ENCODE measurements around the gene THOP1.

DNA sequence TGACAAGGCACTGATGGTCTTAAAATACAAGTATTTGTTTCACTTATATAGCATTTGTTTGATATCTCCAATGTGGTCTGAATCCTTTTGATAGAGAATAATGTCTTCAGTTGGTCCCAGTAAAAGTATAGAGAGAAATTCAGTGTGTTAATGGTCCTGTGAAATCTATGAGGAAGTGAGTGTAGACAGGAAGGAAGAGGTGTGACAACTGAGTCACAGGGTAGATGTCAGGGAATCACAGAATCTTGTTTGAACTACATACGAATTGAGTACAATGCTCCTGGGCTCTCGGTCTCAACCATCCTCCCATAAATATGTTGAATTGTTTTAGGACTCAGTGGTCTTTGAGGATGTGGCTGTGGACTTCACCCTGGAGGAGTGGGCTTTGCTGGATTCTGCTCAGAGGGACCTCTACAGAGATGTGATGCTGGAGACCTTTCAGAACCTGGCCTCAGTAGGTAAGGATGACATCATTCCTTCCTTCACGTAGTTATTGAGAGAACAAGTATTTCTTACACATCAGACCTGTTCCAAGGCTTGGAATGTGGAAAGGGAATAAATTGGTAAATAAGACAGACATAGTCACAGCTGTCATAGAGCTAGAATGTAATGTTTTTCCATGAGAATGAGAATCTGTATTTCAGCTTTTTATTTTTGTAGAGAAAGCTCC, 65.1 kb downstream of the THOP1 start:
- no peak for TF ChIP-seq POLR2A (IDR thresholded peaks at IDR 0.05)
- no peak for TF ChIP-seq CTCF (IDR thresholded peaks at IDR 0.05)

Data from heart left ventricle (tissue), 13 donors.